Measurements from ENCODE around the gene LIPK.

Gene LIPK

GRCh38 chr10:88800152-88801125 is 94.4 kb downstream of the LIPK start:
- H3K9me3 ChIP-seq, result no peaks in the 10 kb centered on the region
- no peak overlapping the region for H3K4me3 ChIP-seq
- TF ChIP-seq, protein P1, sequence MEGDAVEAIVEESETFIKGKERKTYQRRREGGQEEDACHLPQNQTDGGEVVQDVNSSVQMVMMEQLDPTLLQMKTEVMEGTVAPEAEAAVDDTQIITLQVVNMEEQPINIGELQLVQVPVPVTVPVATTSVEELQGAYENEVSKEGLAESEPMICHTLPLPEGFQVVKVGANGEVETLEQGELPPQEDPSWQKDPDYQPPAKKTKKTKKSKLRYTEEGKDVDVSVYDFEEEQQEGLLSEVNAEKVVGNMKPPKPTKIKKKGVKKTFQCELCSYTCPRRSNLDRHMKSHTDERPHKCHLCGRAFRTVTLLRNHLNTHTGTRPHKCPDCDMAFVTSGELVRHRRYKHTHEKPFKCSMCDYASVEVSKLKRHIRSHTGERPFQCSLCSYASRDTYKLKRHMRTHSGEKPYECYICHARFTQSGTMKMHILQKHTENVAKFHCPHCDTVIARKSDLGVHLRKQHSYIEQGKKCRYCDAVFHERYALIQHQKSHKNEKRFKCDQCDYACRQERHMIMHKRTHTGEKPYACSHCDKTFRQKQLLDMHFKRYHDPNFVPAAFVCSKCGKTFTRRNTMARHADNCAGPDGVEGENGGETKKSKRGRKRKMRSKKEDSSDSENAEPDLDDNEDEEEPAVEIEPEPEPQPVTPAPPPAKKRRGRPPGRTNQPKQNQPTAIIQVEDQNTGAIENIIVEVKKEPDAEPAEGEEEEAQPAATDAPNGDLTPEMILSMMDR (IDR thresholded peaks at IDR 0.05), result no peak
- no peaks in the 10 kb centered on the region for H3K36me3 ChIP-seq
- H3K27ac ChIP-seq, result no peak overlapping the region
- DNase-seq, result no peak
- no peaks in the 10 kb centered on the region for H3K4me1 ChIP-seq
- H3K27me3 ChIP-seq, result no peaks in the 10 kb centered on the region
- intact Hi-C loops (cut with DNase I; ENCODE audit: low total_unique reads), result no loop called here
